GM18507 (cell line): ENCODE results near the gene TMEM183A.

Experiments
- DNase-seq: peaks from one replicate; pipeline ENCODE4 v3.0.0; 2011; ENCODE audit warnings: low read depth; ENCODE audit not compliant: insufficient read length; ENCODE audit errors: extremely low spot score
- FAIRE-seq: peaks from 2 replicates; lab custom pipeline; 2011; peaks lifted over from hg19 to GRCh38; lab: Jason Lieb, UNC

TMEM183A gene

DNA sequence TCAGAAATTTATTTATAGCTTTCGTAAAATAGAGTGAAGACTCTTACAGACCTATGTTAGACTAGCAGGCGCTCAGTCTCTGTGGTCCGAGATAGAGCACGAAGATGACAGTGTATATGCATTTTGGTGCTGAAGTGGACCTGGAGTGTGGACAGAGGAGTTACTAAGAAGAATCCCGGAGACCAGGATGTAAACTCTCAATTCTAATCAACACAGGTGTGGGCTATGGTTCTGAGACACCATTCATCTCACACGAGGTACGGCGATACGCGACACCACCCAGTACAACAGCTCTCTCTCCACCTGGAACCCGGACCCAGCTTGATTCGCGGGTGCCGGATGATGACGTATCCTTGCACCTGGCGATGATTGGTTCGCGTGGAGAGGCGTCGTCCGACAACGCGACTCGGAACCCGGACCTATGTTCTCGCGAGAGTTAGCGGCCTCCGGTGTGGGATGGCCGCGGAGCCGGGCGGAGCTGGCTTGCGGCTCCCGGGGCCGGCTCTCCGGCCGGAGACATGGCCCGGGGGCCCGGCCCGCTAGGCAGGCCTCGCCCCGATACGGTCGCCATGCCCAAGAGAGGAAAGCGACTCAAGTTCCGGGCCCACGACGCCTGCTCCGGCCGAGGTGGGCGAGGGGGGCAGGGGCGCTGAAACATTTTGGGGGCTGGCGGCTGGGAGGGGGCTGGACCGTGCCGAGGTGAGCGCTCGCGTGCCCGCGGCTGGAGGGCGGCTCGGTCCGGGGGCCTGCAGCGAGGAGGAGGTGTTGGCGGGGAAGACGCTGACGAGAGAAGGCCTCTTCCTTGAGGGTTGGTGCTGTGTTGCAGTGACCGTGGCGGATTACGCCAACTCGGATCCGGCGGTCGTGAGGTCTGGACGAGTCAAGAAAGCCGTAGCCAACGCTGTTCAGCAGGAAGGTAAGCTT lies at the start of gene TMEM183A:
TSS of gene TMEM183A (plus strand) at position 427 of the 924 bp plus-strand sequence. CDS start at position 519, 92 bp downstream.
- DNase-seq (peak; percentile 84), FAIRE-seq (peak; percentile 94)

DNA sequence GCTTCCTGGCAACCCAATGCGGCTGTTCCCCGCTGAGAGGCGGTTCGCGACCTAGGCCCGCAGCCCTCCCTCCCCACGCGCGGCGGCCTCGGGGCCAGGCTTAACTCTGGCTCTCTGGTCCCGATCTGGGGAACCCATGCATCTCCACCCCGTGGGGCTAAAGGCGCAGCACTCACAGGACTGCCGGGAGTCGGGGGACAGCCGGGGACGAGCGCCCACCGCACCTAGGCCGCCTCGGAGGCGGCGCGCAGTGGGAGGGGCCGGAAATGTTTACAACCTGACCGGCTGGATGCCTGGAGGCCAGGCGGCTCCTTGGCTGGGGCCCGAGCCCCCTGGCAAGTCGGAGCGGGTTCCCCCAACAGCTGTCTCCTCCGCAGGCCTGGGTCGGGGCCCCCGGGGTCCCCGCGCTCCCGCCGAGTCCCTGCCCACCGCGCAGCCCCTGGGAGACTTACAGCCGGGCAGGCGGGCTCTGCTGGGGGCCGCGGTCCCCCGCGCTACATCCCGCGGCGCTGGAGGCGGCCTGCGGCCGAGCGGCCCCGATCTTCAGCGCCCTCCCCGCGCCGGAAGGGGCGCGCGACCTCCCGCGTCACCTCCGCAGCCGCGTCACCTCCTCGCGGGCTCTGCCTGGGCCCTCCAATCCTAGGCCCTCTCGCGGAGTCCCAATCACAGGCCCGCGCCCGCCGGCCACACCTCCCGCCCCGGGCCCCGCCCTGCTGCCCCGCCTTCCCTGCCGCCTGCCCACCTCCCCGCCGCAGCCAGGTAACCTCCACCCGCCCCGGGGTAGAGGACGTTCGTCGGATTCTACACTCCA lies 49.2 kb upstream of the TMEM183A start, which contains the start of gene ADIPOR1:
TSS of gene ADIPOR1 (minus strand) at position 580 of the 811 bp plus-strand sequence. CDS start 7,242 bp downstream, outside the sequence.
- FAIRE-seq (peak; percentile 81), DNase-seq (peak; percentile 96)

DNA sequence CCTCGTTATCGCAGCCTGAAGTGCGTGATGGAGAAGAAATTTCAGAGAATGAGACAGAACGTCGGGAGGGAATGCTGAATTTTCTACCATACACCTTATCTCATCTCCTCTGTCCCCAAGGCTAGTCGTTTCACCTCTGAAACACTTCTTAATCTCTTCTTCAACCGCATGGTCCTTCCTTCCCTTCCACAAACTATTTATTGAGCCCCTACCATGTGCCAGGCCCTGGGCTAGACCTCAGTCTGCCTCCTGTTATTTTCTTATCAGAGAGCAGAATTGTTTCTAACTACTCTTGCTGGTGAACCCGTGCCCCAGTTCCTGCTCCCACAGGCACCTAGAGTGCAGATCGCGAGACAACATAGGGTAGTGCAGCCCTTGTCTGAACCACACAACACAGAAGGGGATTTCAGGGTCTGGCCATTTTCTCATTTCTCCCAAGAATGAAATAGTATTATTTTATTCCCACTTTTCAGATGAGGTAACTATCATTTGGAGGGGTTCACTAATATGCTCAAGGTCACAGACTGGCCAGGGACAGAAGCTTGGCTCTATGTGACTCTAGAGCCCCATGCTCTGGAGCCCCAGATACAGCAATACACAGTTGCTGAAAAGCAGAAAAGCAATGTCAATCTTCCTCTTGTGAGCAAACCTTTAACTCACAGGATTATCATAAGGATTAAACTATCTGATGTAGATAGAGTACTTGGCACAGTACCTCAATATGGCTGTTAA lies 48.5 kb upstream of the TMEM183A start:
- FAIRE-seq (no peak), DNase-seq (no peak)

DNA sequence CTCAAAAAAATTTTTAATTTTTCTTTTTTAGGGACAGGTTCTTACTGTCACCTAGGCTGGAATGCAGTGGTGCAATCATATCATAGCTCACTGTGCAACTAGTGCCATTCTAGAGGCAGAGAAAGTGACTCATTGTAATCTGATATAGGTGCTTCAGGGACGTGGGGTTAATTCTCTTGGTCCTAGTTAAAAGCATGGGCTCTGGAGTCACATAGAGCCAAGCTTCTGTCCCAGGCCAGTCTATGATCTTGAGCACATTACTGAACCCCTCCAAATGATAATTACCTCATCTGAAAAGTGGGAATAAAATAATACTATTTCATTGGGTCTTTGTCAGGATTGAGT lies 47.9 kb upstream of the TMEM183A start:
- DNase-seq = no peak
- no peak for FAIRE-seq

GRCh38 chr1:202961220-202961880 lies 45.8 kb upstream of the TMEM183A start:
- DNase-seq (no peak), FAIRE-seq (no peak)

GRCh38 chr1:202964791-202965410 lies 42.3 kb upstream of the TMEM183A start:
- DNase-seq (no peak), FAIRE-seq (no peak)

DNA sequence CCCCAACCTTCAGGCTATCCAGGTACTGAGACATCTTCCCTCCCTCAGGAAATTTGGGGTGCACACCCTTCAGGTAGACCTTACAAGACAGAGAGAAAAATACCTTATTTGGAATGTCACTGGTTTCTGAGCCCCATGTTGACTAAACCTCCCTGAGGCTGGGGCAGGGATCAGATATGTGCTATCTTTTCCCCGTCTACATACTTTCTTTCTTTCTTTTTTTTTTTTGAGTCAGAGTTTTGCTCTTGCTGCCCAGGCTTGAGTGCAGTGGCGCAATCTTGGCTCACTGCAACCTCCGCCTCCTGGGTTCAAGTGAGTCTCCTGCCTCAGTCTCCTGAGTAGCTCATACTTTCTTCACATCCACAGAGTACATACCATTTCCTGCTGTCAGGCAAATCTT lies 41.8 kb upstream of the TMEM183A start:
- no peak for FAIRE-seq

GRCh38 chr1:202966006-202966898 lies 40.9 kb upstream of the TMEM183A start:
- no peak for FAIRE-seq
- DNase-seq = no peak

More for the DNA sequence above, 41.8 kb upstream of the TMEM183A start:
- no peak for DNase-seq

GRCh38 chr1:202967684-202968281 lies 39.4 kb upstream of the TMEM183A start:
- FAIRE-seq (no peak), DNase-seq (no peak)

GRCh38 chr1:202968351-202968750 lies 38.8 kb upstream of the TMEM183A start:
- DNase-seq (no peak), FAIRE-seq (no peak)

- peak; percentile 49 for FAIRE-seq
- peak; percentile 35 for DNase-seq
These were observed 38.3 kb upstream of the TMEM183A start for GRCh38 chr1:202968895-202969295.

DNA sequence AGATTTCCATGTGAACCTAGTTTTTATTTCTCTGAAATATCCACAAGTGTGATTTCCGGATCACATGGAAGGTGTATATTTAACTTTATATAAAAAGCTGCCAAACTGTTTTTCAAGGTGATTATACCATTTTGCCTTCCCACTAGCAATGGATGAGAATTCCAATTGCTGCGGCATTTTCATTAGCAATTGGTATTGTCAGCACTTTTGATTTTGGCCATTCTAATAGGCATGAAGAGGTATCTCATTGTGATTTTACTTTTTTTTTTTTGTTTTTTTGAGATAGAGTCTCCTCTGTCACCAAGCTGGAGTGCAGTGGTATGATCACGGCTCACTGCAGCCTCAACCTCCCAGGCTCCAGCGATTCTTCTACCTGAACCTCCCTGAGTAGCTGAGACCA lies 35.1 kb upstream of the TMEM183A start:
- no peak for FAIRE-seq
- DNase-seq = no peak

DNA sequence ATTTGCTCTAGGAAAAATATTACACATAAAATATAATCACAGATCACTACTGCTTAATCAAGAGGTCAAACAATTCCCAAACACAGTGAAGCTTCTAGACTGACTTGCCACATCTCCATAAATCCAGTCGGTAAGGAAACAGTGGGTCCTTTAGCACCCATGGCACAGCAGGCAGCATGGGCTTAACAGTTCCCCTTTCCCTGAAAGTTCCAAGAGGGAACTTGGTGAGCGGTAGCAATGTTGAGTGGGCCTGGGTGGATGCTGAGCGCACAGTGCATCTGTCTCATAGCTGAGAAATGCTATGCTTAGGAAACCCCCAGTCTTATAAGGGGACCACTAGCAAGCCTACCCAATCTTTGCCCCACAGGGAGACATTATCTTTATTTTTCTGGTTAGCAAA lies 32.3 kb upstream of the TMEM183A start:
- no peak for FAIRE-seq

GRCh38 chr1:202976633-202977032 lies 30.5 kb upstream of the TMEM183A start:
- FAIRE-seq (no peak), DNase-seq (no peak)

More for the DNA sequence above, 32.3 kb upstream of the TMEM183A start:
- DNase-seq = no peak

- no peak for DNase-seq
- FAIRE-seq = no peak
These were observed 27.7 kb upstream of the TMEM183A start for GRCh38 chr1:202979459-202979858.

- DNase-seq = no peak
- no peak for FAIRE-seq
These were observed 25.2 kb upstream of the TMEM183A start for GRCh38 chr1:202981939-202982338.

DNA sequence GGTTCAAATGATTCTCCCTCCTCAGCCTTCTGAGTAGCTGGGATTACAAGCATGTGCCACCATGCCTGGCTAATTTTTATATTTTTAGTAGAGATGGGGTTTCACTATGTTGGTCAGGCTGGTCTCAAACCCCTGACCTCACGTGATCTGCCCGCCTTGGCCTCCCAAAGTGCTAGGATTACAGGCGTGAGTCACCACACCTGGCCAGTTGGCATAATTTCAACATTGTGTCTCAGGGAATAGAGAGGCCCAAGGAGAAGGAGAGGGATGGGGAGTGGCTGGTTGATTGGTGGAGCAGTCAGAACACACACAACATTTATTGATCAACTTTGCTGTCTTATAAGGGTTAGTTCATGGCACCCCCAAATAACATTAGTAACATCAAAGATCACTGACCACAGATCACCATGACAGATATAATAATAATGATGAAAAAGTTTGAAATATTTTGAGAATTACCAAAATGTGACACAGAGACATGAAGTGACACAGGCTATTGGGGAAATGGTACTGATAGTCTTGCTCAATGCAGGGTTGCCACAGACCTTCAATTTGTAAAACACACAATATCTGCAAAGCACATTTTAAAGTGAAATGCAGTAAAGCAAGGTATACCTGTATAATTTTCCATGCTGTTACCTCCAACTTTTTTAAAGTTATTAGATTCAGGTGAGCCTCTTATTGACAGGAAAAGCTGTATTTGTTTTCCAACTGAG lies 24.3 kb upstream of the TMEM183A start:
- DNase-seq (no peak), FAIRE-seq (no peak)
